GM19023 (cell line): Measurements from ENCODE around the gene THSD7A.

ENCODE experiments used
- ATAC-seq: cut with Tn5 transposase; IDR thresholded peaks from one replicate; pipeline ENCODE4 v1.9.1; 2021; ENCODE audit warnings: mild to moderate bottlenecking, moderate library complexity; ENCODE audit not compliant: unreplicated experiment

Gene THSD7A

GRCh38 chr7:11811709-11812108, 20.3 kb downstream of the THSD7A start:
- ATAC-seq, result no peak

- ATAC-seq, result no peak
These were observed 21.9 kb downstream of the THSD7A start for GRCh38 chr7:11810043-11810625.

DNA sequence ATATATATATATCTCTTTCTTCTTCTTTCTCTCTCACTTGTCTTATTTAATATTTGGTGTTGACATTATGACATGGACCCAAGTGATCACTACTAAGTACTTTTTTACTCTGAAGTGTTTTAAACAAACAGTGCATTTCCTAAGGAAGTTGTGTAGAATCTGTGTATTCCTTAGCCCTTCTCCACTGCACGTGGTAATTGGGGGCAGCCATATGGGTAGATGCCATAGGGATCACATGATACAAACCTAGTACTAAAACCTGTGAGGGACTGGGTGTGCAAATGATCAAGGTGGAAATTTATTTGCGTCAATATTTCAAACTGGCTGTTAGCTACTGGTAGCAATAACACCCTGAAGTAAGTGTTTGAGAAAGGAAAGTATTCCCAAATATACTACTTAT, 25.0 kb downstream of the THSD7A start:
- no peak for ATAC-seq

DNA sequence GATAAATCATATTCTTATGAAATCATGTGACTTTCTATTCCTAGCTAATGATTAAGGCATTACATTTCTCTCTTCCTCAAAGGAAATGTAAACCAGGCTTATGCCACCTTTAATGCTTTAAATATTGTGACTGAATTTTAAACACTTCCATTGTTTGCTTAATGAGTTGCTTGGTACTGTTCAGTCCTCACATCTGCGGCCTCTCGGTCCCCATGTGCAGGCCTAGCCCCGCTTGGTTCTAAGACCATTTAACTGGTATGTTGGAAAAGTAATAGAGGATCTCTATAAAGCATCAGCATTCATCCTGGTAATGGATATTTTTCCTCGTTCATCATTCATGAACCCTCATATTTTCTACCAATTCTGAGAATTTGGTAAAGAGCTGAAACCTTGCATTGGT, 27.4 kb downstream of the THSD7A start:
- no peak for ATAC-seq

- no peak for ATAC-seq
These were observed 36.8 kb downstream of the THSD7A start for GRCh38 chr7:11795231-11795630.

DNA sequence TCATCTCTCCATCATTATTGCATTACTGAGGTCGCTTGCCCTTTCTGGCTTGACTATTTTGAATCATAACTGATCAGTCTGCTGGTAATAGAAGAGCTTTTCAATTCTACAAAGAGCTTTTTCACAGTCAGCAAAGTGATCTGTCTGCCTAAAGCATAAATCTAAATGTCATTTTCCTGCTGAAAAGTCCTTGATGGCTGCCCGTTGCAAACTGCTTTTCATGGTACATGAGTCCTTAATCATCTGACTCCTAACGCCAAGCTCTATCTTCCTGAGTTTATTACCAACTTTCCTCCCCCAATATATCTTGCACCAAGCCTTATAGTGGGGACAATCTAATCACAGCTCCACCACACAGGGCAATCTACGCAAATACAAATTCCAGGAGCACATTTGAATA, 39.8 kb downstream of the THSD7A start:
- ATAC-seq, result no peak

- no peak for ATAC-seq
These were observed 43.4 kb downstream of the THSD7A start for GRCh38 chr7:11788568-11788967.

DNA sequence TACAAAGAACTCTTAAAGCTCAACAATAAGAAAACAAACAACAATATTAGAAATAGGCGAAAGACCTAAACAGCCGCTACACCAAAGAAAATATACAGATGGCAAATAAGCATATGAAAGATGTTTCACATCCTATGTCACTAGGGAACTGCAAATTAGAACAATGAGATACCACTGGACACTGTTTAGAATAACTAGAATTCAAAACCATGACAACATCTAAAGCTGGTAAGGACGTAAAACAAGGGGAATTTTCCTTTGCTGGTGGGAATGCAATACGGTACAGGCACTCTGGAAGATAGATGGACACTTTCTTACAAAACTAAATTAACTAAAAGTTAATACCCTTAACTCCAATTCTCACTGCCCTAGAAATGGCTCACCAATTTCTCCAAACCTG, 44.5 kb downstream of the THSD7A start:
- ATAC-seq, result no peak

- no peak for ATAC-seq
These were observed 45.8 kb downstream of the THSD7A start for GRCh38 chr7:11786186-11786585.

GRCh38 chr7:11784769-11785536, 47.0 kb downstream of the THSD7A start:
- no peak for ATAC-seq

DNA sequence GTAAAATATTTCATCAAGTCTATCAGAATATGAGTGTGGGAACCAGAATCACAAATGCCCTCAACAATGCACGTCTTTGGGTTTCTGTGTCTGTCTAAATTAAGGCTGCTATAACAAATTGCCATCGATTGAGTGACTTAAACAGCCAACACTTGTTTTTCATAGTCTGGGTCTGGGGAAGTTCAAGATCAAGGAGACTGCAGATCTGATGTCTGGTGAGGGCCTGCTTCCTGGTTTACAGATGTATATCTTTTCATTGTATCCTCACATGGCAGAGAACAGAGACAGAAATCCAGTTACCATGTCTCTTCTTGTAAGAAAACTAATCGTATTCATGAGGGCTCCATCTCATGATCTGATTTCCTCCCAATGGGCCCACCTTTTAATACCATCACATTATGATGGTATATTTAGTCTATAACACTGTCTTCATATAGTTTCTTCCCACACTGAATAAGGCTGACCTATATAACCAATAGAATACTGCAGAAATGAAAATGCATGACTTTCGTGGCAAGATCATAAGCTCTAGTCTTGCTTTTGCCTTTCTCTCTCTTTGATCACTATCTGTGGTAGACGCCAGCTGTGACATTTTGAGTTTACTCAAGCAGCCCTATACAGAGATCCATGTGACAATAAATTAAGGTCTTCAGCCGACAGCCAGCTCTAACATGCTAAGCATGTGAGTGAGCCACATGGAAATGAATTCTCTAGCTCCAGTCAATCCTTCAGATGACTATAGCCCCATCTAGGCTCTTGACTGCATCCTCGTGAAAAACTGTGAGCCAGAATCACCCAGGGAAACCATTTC, 51.9 kb downstream of the THSD7A start:
- no peak for ATAC-seq

DNA sequence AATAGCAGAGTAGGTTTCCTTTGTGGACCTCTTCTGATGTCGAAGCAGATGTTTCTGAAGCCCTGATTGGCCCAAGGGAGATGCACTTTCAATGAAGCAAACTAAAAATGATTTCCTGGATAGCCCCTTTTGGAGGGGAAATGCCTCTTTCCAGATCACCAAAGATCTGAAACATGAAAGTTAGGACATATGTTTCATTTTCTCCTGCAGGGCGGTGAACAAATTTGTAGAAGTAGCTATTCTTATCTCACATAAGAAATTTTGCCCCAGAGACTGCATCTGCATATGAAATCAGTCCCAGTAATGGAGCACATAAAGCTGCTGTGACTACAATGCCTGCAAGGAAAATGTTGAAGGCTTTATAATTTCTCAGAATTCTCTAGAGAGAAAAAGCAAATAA, 56.0 kb downstream of the THSD7A start:
- ATAC-seq, result no peak

DNA sequence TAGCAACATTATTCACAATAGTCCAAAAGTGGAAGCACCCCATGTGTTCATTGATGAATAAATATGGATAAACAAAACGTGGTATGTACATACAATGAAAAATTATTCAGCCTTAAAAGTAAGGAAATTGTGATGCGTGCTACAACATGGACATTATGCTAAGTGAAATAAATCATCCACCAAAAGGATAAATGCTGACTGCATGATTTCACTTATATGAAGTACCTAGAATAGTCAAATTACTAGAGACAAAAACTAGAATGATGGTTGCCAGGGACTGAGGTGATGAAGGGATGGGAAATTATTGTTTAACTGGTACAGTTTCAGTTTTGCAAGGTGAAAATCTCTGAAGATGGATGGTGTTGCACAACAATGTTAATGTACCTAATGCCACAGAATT, 56.6 kb downstream of the THSD7A start:
- no peak for ATAC-seq

DNA sequence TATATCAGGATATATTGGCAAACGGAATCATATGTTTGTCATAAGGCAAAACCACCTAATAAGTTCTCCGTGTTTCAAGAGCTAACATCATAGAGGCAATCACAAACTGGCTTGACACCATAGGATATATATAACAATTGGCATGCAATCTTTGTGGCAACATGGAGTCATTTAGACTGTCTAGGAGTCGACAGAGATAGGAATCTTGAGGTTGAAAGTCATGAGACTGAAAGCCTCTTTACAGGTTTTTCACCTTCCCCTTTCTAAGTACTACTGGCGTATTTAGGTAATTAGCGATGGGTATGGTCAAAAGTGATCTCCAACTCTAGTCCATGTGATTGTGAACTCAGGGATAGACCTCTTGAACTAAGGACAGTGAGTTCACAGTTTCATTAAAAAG, 63.7 kb downstream of the THSD7A start:
- no peak for ATAC-seq

DNA sequence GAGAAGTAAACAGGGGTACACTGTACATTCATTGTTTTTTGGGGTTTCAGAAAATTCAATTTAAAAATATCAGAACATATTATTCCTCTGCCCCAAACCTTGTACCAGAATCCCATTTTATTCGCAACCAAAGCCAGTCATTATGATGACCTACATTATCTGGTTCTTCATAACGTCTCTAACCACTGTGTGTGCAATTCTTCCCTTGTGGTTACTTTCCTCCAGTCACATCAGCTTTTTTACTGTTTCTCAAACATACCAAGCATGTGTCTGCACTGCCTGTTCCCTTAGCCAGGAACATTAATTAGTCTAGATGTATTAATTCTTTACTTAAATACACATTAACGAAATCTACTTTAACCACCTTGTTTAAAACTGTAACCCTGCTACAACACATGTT, 64.8 kb downstream of the THSD7A start:
- no peak for ATAC-seq

GRCh38 chr7:11760372-11760771, 71.6 kb downstream of the THSD7A start:
- no peak for ATAC-seq

DNA sequence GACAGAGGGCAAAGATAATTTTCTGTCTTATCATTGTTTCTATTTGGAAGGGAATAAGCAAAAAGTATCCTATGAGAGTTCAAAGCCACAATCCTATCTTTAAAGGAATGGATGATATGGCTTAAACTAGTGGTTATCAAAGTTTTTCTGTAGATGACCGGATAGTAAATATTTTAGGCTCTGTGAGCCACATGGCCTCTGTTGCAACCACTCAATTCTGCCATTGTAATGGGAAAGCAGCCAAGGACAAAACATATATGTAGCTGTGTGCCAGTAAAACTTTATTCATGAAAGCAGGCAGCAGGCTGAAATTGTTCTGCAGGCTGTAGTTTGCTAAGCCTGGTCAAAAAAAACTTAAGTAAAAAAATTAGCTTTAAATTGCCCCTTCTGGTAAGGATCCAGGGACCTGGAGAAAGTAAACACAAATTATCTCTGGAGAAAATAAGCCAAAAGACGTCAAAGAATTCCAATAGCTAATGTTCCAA, 73.3 kb downstream of the THSD7A start:
- no peak for ATAC-seq

DNA sequence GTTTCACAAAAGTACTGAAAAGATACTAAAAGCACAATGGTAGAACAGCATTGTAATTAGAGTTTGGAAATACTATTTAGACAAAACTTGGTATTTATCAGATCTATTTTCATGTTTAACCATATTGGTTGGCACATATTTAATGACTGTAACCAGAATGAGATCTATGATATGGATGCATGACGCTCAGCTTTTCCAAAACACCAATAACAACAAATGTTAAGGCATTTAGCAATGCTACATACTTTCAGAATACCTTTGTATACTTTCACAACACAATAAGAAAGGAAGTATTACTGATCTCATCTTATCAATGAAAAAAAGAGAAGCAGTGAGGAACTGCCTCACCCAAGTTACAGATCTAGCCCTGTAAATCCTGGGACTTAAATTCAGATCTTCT, 74.8 kb downstream of the THSD7A start:
- ATAC-seq, result no peak

DNA sequence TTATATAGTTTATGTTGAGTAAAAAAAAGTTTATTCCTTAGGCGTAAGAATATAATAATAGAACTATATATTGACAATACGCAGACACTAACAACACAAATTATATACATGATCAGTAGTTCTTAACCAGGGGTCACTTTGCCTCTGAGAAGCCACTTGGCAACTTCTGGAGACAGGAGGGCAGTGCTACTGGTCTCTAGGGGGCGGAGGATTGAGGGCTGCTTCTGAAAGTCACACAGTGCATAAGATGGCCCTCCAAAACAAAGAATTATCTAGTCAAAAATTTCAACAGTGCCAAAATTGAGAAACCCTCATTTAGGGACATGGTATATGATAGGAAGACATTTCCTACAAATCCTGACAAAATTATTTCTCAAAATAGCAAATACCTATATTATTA, 77.1 kb downstream of the THSD7A start:
- ATAC-seq, result no peak

- ATAC-seq, result no peak
These were observed 77.9 kb downstream of the THSD7A start for GRCh38 chr7:11754123-11754522.

- no peak for ATAC-seq
These were observed 78.6 kb downstream of the THSD7A start for GRCh38 chr7:11753433-11753832.
